Measurements from ENCODE around the gene PTPRO. TPM values are rescaled to one million over a fixed set of nuclear protein-coding genes. Genes with fewer than 3 reads are reported as not detected.
A peak's percentile ranks its signal among the peaks of the same experiment; 100 is the strongest.

PTPRO gene
- total RNA-seq, 1 experiment from 2014 or later: 0.52 TPM

DNA sequence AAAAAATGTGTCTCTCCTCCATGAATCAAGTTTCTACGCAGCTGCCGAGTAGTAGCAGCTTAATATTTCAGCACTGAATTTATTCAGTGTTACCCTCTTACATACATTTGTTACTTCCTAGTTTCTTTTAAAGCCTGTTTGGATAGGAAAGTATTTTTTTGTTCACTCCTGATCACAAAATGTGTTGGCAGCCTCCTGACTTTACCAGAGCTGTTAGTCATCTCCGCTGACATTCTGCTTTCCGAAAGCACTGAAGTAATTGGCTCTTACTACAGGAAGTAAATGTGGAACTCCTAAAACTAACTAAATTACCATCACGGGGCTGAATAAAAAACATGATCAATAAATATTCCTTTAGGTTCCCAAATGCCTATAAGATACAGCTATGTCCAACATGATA, 241.4 kb downstream of the PTPRO start:
- no peak overlapping the region for H4K91ac ChIP-seq (ENCODE audit: insufficient read length, low read depth, low read length)
- no peak overlapping the region for H3T11ph ChIP-seq (ENCODE audit: low read length)
- H4K20me1 ChIP-seq (ENCODE audit: control insufficient read depth, insufficient read depth, insufficient read length): no peaks in the 10 kb centered on the region
- no peaks in the 10 kb centered on the region for H3K9me3 ChIP-seq (ENCODE audit: control insufficient read depth, low read depth, low read length)
- no peak overlapping the region for H3K4me2 ChIP-seq (ENCODE audit: insufficient read depth, insufficient read length, low read length)
- H2BK12ac ChIP-seq (ENCODE audit: insufficient read length, low read depth, low read length): no peak overlapping the region
- no peak overlapping the region for H3K4ac ChIP-seq (ENCODE audit: low read depth, low read length)
- H3K79me1 ChIP-seq (ENCODE audit: insufficient read depth, low read depth, low read length, poor library complexity, severe bottlenecking): no peaks in the 10 kb centered on the region
- no CpG with 5 or more reads among the region's 5 CpGs for WGBS (ENCODE audit: extremely low coverage, insufficient read length, low lambda C conversion rate)
- H4K5ac ChIP-seq (ENCODE audit: insufficient read length, low read depth, low read length): no peak overlapping the region
- H2BK15ac ChIP-seq (ENCODE audit: low read depth, low read length): no peak overlapping the region
- H2BK20ac ChIP-seq (ENCODE audit: low read depth, low read length, poor library complexity, severe bottlenecking): no peak overlapping the region
- H3K23ac ChIP-seq (ENCODE audit: insufficient read length, low read depth, low read length): no peak overlapping the region
- H3K27ac ChIP-seq (ENCODE audit: insufficient read length, low read depth, low read length): no peak overlapping the region
- no peak overlapping the region for H3K18ac ChIP-seq (ENCODE audit: insufficient read length, low read depth, low read length)
- H3K14ac ChIP-seq (ENCODE audit: insufficient read depth, low read length): no peak overlapping the region
- H3K4me1 ChIP-seq (ENCODE audit: insufficient read depth, low read length): peaks cover 2% of the 10 kb centered on the region; the same call in 1 of the 2 replicates
- no peaks in the 10 kb centered on the region for H3K23me2 ChIP-seq (ENCODE audit: insufficient read length, low read depth, low read length, poor library complexity, severe bottlenecking)
- H2BK120ac ChIP-seq (ENCODE audit: low read depth, low read length, poor library complexity, severe bottlenecking): no peak overlapping the region
- Mint-ChIP-seq H3K4me1 (peaks cover 5% of the 10 kb centered on the region in 2 experiments), H3K9me3 (no peaks in the 10 kb centered on the region), H3K27me3 (ENCODE audit: low read depth) (peaks cover 3% of the 10 kb centered on the region; the same call in 1 of the 2 replicates), H3K4me3 (no peak overlapping the region), H3K36me3 (ENCODE audit: insufficient read depth in 1 of 3, low read depth in 3 of 3) (no peaks in the 10 kb centered on the region), H3K27ac (no peak overlapping the region; a peak in 1 of 7 replicates)
- H2AK5ac ChIP-seq (ENCODE audit: insufficient read length, low read length): no peak overlapping the region
- no peak overlapping the region for H3K9ac ChIP-seq (ENCODE audit: extremely low read depth, insufficient read length, low read length)
- no peaks in the 10 kb centered on the region for H3K79me2 ChIP-seq (ENCODE audit: insufficient read depth, low read length)
- H4K8ac ChIP-seq (replicated peaks; ENCODE audit: insufficient read length, low read depth, low read length): no peak overlapping the region
- TF ChIP-seq, protein P1, sequence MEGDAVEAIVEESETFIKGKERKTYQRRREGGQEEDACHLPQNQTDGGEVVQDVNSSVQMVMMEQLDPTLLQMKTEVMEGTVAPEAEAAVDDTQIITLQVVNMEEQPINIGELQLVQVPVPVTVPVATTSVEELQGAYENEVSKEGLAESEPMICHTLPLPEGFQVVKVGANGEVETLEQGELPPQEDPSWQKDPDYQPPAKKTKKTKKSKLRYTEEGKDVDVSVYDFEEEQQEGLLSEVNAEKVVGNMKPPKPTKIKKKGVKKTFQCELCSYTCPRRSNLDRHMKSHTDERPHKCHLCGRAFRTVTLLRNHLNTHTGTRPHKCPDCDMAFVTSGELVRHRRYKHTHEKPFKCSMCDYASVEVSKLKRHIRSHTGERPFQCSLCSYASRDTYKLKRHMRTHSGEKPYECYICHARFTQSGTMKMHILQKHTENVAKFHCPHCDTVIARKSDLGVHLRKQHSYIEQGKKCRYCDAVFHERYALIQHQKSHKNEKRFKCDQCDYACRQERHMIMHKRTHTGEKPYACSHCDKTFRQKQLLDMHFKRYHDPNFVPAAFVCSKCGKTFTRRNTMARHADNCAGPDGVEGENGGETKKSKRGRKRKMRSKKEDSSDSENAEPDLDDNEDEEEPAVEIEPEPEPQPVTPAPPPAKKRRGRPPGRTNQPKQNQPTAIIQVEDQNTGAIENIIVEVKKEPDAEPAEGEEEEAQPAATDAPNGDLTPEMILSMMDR (conservative IDR thresholded peaks at IDR 0.05): no peak
- no peak overlapping the region for H3K56ac ChIP-seq (ENCODE audit: insufficient read length, low read depth, low read length)
- no peak for DNase-seq
- no peak overlapping the region for H2BK5ac ChIP-seq (ENCODE audit: insufficient read length, low read length)
- no peaks in the 10 kb centered on the region for H3K27me3 ChIP-seq (ENCODE audit: insufficient read depth, low read length)
- peak overlapping the region; percentile 5 for H2AFZ ChIP-seq (ENCODE audit: low read length)

All from H9 (cell line).